Upper lobe of left lung (tissue), 4 donors: ENCODE data around the gene ACMSD.

Experiments used
- CTCF ChIP-seq, 6 experiments: fragments of 450-650 bp in 4 of 6; fragments of 200-600 bp in 2 of 6; sonication (generic) in 2 of 6; IDR thresholded peaks; one replicate each; pipeline ENCODE4 v1.5.1; 2016 to 2019; ENCODE audit warnings: antibody characterized with exemption in 6 of 6
- EP300 ChIP-seq, 4 donors: sonication (generic); formaldehyde crosslinking; IDR thresholded peaks; one replicate each; pipeline ENCODE4 v1.5.1; 2017; ENCODE audit warnings: antibody characterized with exemption in 4 of 4, control low read depth in 2 of 4

DNA sequence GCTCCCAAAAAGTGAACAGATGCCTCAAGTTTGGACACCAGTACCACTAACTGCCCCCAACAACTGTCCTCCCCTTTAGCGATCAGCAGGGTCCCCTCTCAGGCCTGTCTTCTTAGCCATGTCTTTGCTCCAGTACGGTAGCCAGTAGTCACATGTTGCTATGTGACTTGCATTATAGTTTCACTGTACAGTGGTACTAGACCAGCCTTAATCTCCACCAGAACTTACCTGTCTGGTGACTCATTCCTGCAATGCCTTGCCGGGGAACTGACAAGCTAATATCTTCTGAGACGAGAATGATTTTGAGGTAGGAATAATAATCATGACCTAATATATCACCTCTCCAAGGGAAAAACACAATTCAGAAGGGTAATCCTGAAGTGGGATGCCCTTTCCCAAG, 23.7 kb downstream of the ACMSD start:
- TF ChIP-seq CTCF (IDR thresholded peaks at IDR 0.05) = no peak
- no peak for TF ChIP-seq EP300 (IDR thresholded peaks at IDR 0.05)
